ENCODE measurements around the gene LRP10. TPM values are rescaled to one million over a fixed set of nuclear protein-coding genes. Genes with fewer than 3 reads are reported as not detected.

Gene LRP10
- total RNA-seq, 1 experiment from 2014 or later, result 42.7 TPM

DNA sequence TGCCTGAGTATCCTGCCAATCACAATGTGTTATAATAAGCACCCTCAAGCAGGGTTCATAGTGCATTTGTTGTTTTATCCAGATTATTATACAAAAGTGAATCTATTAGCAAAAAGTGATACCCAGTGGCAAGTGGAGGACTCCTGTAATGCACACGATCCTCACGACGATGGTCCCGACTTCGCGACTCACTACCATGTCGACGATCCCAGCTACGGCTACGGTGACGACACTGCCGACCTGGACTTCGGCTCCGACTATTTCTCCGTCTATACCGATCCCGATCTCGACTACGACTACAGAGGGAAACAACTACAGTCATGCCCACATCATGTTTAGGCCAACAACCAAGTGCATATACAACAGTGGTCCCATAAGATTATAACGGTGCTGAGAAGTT lies 34.5 kb downstream of the LRP10 start:
- H3K4me1 ChIP-seq (ENCODE audit: control insufficient read depth in 1 of 2, insufficient read depth in 2 of 2, low read length in 2 of 2), result no peaks in the 10 kb centered on the region
- CTCF ChIA-PET, result no interaction called here
- H3K27ac ChIP-seq (ENCODE audit: low read depth, low read length), result no peak overlapping the region
- H3K9me3 ChIP-seq (ENCODE audit: control insufficient read depth in 1 of 2, insufficient read depth in 1 of 2, low read depth in 1 of 2, low read length in 2 of 2), result no peaks in the 10 kb centered on the region
- no peak for DNase-seq (ENCODE audit: low read depth, low spot score)
- H3K79me2 ChIP-seq (ENCODE audit: insufficient read depth, low read length), result peaks cover 10% of the 10 kb centered on the region
- no peak for ATAC-seq
- H3K9me2 ChIP-seq (ENCODE audit: insufficient read depth), result no peaks in the 10 kb centered on the region
- H3K36me3 ChIP-seq (ENCODE audit: control insufficient read depth in 1 of 2, insufficient read depth in 2 of 2, low read length in 2 of 2), result peaks cover 61 to 62% of the 10 kb centered on the region in 2 experiments
- H3K4me2 ChIP-seq (ENCODE audit: low read length), result no peak overlapping the region
- TF ChIP-seq, protein P1, sequence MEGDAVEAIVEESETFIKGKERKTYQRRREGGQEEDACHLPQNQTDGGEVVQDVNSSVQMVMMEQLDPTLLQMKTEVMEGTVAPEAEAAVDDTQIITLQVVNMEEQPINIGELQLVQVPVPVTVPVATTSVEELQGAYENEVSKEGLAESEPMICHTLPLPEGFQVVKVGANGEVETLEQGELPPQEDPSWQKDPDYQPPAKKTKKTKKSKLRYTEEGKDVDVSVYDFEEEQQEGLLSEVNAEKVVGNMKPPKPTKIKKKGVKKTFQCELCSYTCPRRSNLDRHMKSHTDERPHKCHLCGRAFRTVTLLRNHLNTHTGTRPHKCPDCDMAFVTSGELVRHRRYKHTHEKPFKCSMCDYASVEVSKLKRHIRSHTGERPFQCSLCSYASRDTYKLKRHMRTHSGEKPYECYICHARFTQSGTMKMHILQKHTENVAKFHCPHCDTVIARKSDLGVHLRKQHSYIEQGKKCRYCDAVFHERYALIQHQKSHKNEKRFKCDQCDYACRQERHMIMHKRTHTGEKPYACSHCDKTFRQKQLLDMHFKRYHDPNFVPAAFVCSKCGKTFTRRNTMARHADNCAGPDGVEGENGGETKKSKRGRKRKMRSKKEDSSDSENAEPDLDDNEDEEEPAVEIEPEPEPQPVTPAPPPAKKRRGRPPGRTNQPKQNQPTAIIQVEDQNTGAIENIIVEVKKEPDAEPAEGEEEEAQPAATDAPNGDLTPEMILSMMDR (IDR thresholded peaks at IDR 0.05 in 2 of 3, conservative IDR thresholded peaks at IDR 0.05 in 1 of 3; ENCODE audit: borderline replicate concordance in 1 of 3, insufficient read depth in 1 of 3, low read depth in 2 of 3, low read length in 2 of 3), result no peak
- TF ChIP-seq EZH2phosphoT487 (IDR thresholded peaks at IDR 0.05; ENCODE audit: borderline replicate concordance), result no peak
- TF ChIP-seq, protein P2, sequence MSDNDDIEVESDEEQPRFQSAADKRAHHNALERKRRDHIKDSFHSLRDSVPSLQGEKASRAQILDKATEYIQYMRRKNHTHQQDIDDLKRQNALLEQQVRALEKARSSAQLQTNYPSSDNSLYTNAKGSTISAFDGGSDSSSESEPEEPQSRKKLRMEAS (IDR thresholded peaks at IDR 0.05), result no peak
- no peak for TF ChIP-seq POLR2A (IDR thresholded peaks at IDR 0.05; ENCODE audit: borderline replicate concordance, extremely low read depth, insufficient read depth, insufficient read length)
- TF ChIP-seq EZH2 (IDR thresholded peaks at IDR 0.05), result no peak
- TF ChIP-seq, protein P3, sequence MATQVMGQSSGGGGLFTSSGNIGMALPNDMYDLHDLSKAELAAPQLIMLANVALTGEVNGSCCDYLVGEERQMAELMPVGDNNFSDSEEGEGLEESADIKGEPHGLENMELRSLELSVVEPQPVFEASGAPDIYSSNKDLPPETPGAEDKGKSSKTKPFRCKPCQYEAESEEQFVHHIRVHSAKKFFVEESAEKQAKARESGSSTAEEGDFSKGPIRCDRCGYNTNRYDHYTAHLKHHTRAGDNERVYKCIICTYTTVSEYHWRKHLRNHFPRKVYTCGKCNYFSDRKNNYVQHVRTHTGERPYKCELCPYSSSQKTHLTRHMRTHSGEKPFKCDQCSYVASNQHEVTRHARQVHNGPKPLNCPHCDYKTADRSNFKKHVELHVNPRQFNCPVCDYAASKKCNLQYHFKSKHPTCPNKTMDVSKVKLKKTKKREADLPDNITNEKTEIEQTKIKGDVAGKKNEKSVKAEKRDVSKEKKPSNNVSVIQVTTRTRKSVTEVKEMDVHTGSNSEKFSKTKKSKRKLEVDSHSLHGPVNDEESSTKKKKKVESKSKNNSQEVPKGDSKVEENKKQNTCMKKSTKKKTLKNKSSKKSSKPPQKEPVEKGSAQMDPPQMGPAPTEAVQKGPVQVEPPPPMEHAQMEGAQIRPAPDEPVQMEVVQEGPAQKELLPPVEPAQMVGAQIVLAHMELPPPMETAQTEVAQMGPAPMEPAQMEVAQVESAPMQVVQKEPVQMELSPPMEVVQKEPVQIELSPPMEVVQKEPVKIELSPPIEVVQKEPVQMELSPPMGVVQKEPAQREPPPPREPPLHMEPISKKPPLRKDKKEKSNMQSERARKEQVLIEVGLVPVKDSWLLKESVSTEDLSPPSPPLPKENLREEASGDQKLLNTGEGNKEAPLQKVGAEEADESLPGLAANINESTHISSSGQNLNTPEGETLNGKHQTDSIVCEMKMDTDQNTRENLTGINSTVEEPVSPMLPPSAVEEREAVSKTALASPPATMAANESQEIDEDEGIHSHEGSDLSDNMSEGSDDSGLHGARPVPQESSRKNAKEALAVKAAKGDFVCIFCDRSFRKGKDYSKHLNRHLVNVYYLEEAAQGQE (IDR thresholded peaks at IDR 0.05; ENCODE audit: low read depth), result no peak
- no peak for TF ChIP-seq POLR2AphosphoS5 (IDR thresholded peaks at IDR 0.05; ENCODE audit: low read depth, low read length)
- no peak for TF ChIP-seq SIN3A (IDR thresholded peaks at IDR 0.05; ENCODE audit: low read depth)
- no peak for TF ChIP-seq YY1 (IDR thresholded peaks at IDR 0.05; ENCODE audit: extremely low read depth, insufficient replicate concordance, low read depth, low read length)
- no peak for TF ChIP-seq FOSL1 (IDR thresholded peaks at IDR 0.05; ENCODE audit: low read depth)
- no peak for TF ChIP-seq SRF (IDR thresholded peaks at IDR 0.05; ENCODE audit: low read depth)
- no peak for TF ChIP-seq EGR1 (IDR thresholded peaks at IDR 0.05; ENCODE audit: low read depth)
- TF ChIP-seq, protein P4, sequence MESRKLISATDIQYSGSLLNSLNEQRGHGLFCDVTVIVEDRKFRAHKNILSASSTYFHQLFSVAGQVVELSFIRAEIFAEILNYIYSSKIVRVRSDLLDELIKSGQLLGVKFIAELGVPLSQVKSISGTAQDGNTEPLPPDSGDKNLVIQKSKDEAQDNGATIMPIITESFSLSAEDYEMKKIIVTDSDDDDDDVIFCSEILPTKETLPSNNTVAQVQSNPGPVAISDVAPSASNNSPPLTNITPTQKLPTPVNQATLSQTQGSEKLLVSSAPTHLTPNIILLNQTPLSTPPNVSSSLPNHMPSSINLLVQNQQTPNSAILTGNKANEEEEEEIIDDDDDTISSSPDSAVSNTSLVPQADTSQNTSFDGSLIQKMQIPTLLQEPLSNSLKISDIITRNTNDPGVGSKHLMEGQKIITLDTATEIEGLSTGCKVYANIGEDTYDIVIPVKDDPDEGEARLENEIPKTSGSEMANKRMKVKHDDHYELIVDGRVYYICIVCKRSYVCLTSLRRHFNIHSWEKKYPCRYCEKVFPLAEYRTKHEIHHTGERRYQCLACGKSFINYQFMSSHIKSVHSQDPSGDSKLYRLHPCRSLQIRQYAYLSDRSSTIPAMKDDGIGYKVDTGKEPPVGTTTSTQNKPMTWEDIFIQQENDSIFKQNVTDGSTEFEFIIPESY (IDR thresholded peaks at IDR 0.05; ENCODE audit: extremely low read depth, insufficient replicate concordance, low read length), result no peak
- TF ChIP-seq SP1 (IDR thresholded peaks at IDR 0.05; ENCODE audit: low read depth), result no peak
- no peak for TF ChIP-seq RAD21 (IDR thresholded peaks at IDR 0.05; ENCODE audit: low read depth)
- no peak for TF ChIP-seq TCF7L2 (IDR thresholded peaks at IDR 0.05; ENCODE audit: borderline replicate concordance, extremely low read depth, insufficient read depth, insufficient read length)
- TF ChIP-seq ELF1 (IDR thresholded peaks at IDR 0.05; ENCODE audit: borderline replicate concordance, low read depth), result no peak
- no peak for TF ChIP-seq CEBPB (IDR thresholded peaks at IDR 0.05; ENCODE audit: low read depth)
- RAD21 ChIA-PET (ENCODE audit: low non-redundant PET in 1 of 2, low total read pairs in 2 of 2, uncharacterized antibody in 2 of 2, unreplicated experiment in 2 of 2), result no interaction called here
- no TSS peak for BruUV-seq (replicated peaks)
- POLR2A ChIA-PET, result no interaction called here
- intact Hi-C loops (cut with micrococcal nuclease), result no loop called here
- no peak overlapping the region for H3K4me3 ChIP-seq (replicated peaks in 1 of 2; ENCODE audit: low read depth in 1 of 2, low read length in 2 of 2)
- H3K27me3 ChIP-seq (ENCODE audit: insufficient read depth, low read length), result no peaks in the 10 kb centered on the region
- no peaks in the 10 kb centered on the region for H4K20me1 ChIP-seq (ENCODE audit: insufficient read depth)
- H2AFZ ChIP-seq (ENCODE audit: low read depth, low read length, poor library complexity, severe bottlenecking), result no peak overlapping the region
- H3K9ac ChIP-seq (ENCODE audit: low read length), result no peak overlapping the region
